HG03354 (cell line): ENCODE data around the gene POLR3G.

Source experiments
- ATAC-seq: cut with Tn5 transposase; IDR thresholded peaks from one replicate; pipeline ENCODE4 v1.9.1; 2021; ENCODE audit warnings: mild to moderate bottlenecking; ENCODE audit not compliant: unreplicated experiment, poor library complexity, severe bottlenecking

POLR3G gene

DNA sequence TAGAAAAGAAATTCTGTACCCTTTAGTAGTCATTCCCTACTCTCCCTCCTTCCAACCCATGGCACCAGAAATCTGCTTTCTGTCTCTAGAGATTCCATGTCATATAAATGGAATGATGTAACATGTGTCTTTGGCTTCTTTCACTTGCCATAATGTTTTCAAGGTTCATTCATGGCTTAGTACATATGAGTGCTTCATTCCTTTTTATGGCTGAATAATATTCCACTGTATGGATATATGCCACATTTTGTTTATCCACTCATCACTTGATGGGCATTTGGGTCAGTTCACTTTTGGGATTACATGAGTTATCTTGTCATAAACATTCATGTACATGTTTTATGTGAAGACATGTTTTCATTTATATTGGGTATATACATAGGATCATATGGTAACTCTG lies 19.4 kb downstream of the POLR3G start:
- ATAC-seq, result no peak

DNA sequence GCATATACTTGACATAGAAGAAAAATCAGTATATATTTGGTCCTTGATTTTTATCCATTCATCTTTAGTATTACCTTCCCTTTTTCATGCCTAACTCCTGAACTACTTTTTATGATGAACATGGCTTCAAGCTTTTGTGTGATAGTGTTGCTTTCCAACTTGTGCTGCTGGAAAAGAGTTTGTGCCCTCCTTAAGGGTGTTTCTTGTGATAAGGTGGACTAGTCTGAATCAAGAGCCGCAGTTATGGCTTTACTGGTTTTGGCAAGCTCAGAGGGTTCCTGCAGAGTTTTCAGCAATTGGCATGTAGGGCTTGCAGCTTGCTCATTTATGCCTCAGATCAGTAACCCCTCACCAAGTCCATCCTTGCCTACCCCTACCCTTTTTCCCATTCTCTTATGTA lies 20.5 kb downstream of the POLR3G start:
- no peak for ATAC-seq

DNA sequence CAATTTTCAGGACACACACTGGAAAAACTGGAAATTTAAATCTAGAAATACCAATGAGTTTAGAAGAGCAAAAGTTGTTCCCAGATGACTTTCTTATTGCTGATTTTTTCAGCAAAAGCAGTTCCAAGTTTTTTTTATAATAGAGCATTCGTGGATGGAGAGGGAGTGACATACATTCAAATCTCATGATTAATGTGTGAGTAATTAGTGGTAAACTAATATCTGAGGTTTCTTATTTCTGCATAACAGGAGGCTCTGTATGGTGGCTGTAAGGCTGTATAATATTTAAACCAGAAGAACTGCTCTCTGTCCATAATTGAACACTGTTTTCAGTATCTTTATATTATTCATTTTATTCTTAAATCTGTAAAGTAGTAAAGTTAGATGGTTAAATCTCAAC lies 28.9 kb downstream of the POLR3G start:
- no peak for ATAC-seq

DNA sequence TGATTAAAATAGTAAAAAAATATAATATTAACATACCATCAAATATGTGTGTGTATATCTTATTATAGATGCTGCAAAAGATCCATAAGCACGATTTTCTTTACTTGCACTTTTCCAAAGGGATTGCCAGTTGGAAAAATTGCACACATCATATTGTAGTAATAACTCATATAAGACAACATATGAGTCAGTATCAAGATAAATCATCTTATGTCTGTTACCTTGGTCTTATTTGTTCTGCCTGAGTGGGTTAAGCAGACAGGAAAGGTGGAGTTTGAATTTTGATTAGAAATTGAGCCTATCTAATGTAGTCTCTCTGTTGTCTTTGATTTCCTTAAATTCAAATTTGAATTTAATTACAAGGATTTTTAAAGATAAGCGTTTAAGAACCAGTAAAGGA lies 30.1 kb downstream of the POLR3G start:
- no peak for ATAC-seq

DNA sequence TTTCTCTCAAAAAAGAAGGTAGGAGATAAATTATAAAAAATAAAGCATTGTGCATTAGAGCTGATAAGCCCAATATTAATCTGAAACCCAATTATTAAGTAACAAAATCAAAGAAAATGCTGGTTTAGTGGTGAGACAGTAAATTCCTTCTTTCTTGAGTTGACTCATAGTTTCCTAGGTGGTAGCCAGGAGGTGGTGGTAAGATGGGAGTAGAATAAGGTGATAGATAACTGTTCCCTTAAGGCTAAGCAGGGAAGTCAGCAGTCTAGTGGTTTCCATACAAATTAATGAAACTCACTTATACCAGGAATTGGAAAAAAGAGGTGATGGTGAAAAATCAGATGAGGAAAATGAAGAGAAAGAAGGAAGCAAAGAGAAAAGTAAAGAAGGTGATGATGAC lies 31.6 kb downstream of the POLR3G start:
- no peak for ATAC-seq

DNA sequence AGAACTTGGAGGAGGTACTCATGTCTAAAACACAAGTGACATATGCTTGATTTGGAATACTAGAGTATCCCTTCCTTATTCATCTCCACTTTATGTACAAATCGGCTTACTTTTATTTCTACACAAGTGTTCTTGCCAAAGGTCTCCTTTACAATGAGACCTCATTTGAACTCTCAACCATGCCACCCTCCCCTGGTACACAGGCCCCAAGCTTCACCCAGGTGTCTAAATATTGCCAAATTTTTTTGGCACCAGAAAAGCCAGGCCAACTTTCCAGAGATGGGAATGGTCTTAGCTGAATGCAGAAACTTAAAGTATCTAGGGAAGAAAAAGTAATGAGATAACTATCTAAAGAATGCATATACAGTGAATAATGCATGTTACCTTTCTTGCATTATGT lies 35.8 kb downstream of the POLR3G start:
- ATAC-seq, result no peak

DNA sequence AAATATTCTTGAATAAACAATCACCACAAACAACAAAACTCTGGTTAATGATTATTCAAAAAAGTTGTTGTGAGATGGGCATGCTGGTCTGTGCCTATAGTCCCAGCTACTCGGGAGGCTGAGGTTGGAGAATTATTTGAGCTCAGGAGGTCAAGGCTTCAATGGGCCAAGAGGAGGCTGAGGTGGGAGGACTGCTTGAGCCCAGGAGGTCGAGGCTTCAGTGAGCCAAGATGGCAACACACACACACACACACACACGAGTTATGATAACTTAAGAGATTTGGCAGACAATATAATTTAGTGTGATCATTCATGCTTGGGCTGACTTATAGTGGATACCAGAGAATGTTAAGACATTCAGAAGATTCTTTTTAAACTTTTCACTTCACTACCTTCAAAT lies 39.9 kb downstream of the POLR3G start:
- no peak for ATAC-seq

DNA sequence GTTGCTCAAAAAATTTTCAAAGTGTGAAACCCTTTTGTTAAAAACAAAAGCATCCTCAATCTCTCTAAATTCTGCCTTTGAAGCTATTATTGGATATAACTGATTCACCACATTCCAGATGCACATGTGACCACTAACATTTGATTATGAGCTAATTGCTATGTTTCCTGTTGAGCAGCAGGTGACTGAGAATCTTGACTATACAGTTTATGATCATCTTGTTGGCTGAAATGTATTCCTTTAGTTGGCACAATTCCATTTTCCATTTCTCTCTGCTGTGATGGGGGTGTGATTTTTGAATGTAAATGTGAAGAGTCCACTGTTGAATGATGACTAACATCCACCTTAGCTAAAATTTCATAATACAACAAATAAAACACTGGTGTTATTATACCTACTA lies 44.0 kb downstream of the POLR3G start:
- ATAC-seq, result no peak

DNA sequence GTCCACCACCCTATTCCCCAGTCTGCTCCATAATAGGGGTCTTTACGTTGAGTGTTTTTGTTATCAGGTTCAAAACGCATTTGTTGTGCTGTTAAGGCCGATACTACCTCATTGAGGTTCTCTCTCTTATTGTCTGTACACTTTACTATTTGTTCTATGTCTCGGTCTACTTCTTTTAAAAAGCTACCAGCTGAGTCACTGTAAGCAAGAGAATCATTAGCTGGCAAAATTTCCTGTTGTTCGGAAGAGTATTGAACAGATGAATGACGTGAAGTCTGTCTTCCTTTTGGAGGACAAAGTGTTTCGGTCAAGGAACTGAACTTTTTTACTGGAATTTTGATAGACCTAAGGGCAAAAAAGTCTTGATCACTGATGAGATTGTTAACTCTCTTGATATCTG lies 44.4 kb downstream of the POLR3G start:
- ATAC-seq, result no peak

DNA sequence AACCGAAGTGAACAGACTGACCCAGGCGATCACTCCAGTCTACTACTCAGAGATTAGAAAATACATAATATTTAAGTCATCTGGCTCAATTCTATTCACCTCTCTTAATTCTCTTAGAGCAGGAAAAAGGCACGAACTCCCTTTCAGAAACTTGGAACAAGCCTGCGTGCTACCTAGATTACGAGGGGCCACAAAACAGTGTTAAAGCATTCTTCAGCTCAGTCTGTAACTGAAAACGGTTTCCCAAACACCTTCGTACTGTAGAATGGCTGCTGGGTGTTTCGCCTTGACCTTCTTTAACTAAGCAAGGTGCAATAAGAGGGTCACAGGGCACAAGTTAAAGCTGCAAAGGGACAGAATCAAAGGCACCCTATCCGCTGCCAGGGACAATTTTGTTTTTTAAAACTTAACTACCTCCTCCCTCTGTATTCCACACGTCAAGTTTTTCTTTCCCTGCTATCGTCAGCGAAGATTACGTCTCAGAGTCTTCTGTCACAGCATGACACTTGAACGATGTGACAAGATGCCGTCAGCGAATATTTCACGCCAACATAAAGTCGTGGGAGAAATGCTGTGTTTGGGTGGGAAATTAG lies 54.0 kb downstream of the POLR3G start:
- ATAC-seq, result peak; percentile 10

DNA sequence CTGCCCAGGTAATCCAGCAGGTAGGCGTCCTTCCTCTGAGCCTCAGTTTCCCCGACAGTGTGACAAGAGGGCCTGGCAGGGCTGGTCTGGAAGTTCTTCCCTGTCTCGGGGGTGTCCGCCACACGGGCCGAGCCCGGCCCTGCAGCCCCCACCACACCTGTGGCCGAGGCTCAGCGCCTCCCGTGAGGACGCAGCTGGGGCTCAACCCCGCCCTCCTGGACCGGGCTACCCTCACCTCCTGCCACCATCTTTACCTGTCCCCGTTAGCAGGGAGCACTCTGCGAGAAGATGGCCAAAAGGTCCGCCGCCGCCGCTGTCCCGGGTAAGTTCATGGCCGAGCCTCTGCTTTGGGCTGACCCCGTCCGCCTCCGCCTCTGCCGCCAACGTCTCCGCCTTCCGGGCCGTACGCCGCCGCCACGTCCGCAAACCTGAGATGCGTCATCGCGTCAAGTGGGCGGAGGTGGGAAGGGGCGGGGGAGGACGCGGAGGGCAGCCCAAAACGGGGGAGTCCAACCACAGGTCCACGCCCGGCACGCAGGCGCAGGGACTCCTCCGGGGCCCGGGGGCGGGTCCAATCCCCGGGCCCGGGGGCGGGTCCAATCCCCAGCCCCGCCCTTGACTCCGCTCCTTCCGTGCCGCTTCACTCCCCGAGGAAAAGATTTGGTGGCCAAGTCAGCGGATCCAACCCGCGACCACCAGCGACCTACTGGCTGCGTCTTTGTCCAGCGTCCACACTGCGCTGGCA lies 54.7 kb downstream of the POLR3G start, which contains the start of gene LYSMD3:
LYSMD3 (minus strand) TSS at position 391 of the 745 bp plus-strand sequence. CDS start 4,295 bp downstream, outside the sequence.
- ATAC-seq, result peak; percentile 89

DNA sequence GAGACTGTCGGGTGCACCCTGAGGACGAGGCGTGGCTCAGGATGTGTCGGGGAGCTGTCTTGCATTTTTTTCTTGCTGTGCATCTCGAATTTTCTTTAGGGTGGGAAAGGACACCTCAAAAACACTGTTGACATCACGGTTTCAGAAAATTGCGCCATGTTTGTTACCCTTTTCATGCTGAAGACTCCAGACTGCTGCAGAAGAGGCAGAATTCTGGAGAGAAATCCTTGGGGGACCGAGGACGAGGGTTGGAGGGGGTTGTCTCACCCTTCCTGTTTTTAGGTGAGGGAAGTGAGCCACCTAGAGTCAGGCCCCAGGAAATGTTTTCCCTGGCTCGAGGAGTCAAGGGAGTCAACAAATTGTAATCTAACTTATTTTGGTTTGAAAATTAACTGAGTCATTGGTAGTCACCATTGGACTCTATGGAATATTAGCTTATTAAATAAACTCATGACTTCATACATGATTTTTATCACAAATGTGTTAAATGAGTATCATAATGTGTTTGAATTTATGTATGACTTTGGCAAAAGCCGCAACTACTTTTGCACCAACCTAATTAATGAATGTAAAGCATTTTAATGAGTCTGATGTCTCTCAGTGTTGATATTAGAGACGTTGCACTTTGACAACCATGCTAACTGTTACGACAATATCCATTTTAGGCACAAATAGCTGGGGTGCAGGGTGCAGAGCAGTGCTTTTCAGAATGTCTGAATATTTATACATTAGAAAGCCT lies 55.4 kb downstream of the POLR3G start:
- ATAC-seq, result peak; percentile 64

DNA sequence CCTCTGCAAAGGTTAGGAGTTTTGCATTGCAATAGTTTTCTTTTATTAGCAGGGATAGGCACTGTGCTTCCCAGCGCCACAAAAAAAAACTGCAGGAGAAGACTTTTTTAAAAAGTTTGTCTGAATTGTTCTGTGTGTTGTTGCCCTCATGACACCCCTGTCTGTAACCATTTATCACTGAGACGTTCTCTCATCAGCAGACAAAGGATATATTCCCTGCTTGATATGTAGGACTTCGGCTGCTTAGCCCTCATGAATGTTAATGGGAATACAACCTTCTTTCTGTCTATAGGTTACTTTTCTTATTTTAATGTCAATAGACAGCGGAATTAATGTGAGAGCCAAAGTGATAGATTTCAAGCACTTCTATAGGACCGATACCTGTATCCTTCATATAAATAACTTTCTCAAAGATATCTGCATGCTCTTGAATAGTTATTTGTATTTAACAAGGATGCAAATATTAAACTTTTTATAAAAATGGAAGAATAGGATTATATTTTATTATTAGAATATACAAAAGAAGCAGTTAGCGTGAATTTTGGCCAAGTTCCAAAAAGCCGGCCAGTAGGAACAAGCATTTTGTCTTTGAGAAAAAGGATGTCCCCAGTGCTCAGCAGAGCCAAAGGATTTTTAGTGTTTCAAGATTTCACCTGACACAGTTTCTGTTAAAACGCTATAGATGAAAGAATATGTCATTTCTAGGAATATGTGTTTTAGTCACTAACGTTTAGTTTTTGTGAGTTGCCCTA lies 56.2 kb downstream of the POLR3G start:
- ATAC-seq, result no peak

DNA sequence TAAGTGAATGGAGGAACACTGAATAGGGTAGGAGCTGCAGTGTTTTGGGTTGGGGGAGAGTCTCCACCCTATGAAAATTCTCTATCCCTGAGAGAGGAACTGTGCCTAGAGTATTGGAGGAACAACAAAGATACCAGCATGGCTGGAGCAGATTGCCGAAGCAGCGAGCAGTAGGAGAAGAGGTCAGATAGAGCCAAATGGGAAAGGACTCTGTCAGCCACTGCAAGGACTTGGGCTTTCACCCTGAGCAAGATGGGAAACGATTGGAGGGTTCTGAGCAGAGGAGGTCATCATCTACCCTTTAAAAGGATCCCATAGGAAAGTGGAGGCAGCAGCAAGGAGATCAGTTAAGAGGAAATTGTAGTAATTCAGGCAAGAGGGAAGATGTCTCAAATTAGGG lies 59.1 kb downstream of the POLR3G start:
- no peak for ATAC-seq

DNA sequence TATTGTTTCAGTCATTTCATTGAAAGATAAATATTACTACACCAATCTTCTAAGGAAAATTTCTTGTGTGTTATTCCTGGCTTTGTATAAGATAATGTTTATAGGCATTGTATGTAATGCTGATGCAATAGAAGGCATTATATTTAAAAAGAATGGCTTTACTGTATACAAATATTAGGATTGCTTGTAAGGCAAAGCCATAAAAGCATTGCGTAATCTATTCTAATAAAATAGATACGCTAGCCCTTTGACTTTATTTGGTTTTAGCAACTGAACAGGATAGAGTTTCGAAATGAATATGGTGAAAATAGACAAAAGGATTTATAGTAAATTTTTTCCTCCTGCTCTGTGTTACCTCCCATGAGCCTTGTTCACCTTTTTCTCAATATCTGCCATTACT lies 60.3 kb downstream of the POLR3G start:
- no peak for ATAC-seq

DNA sequence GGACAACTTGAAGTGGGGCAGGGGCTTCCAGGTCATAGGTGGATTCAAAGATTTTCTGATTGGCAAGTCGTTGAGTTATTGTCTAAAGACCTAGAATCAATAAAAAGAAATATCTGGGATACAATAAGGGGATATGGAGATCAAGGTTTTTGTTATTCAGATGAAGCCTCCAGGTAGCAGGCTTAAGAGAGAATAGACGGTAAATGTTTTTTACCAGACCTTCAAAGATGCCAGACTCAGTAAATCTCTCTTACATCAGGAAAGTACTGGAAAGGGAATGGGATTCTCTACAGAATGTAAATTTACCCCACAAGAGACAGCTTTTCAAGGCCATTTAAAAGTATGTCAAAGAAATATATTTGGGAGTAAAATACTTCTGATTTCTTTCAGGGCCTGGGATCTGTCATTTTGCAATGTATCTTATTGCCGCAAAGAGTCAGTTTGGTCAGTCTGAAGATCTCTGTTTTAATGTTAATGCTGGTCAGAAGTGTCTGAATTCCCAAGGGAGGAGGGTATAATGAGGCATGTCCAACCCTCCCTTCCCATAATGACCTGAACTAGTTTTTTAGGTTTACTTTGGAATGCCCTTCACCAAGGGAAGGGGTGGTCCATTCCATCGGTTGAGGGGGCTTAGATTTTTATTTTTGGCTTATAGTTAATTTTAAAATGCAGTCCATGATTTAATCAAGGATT lies 68.3 kb downstream of the POLR3G start:
- ATAC-seq, result no peak

DNA sequence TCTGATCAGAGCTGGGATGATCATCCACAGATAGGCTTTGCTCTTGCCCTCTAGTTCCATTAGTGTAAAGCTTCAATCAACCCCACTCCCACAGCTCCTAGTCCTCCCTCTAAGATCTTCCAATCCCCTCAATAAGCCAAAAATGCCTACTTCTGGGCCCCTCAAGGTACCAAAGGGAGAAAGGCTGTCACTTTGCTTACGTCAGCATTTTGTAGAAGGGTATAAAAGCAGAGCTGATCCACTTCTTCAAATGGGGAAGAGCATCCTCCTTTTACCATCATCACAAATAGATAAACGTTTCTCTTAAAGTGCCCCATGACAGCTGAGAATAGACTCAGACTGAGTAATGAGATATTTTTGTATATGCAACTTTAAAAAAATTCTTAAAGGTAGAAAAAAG lies 70.8 kb downstream of the POLR3G start:
- no peak for ATAC-seq

DNA sequence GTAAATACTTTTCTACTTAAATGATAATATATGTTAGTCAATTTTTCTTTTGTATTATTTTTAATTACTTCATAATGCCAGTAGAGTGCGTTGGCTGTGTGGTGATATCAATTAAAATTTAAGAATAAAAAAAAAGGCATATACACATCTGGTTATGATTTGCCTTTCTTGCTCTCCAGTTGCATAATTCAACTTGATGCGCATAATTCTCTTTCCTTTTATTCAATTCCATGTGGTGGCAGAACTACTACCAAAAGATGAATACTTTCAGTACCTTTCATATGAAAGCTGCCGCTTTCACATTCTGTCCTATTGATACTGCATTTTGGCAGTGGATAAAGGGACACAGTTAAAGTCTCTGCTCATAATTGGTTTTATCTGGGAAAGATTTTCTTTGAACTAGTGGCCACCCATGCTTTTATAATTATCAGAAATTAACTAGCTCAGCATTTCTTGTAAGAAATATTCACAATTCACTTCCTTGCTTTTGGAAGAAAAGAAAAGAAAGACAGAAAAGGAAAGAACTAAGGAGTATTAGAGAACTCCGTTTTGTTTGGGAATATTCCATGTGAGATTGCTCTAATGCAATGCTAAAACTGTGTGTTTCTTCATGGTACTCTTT lies 71.7 kb downstream of the POLR3G start:
- ATAC-seq, result no peak

DNA sequence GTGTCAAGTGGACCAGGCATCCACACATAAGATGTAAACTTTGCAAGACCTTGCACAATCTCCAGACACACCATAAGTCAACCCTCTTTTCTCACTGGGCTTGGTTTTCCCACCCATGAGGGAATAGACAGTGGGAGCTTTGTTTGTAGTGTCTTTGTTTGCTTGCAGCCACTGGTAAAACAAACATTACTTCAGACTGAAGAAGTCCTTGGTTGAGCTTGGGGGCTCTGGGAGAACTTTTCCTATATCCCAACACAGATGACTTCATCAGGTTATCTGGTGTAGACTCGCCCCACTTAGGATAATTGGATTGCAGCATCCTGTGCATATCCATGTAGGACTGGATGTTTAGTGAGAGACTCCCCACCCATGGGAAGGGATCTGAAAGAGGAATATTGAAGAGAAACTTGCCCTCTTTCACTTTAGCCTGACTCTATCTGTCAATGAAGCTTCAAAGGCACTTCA lies 72.4 kb downstream of the POLR3G start:
- no peak for ATAC-seq
